ENCODE measurements around the gene SRPRB. TPM values are rescaled to one million over a fixed set of nuclear protein-coding genes. Genes with fewer than 3 reads are reported as not detected.

Gene SRPRB
- polyA plus RNA-seq, 3 donors, result 14.8 to 67.9 (median 27.4) TPM

DNA sequence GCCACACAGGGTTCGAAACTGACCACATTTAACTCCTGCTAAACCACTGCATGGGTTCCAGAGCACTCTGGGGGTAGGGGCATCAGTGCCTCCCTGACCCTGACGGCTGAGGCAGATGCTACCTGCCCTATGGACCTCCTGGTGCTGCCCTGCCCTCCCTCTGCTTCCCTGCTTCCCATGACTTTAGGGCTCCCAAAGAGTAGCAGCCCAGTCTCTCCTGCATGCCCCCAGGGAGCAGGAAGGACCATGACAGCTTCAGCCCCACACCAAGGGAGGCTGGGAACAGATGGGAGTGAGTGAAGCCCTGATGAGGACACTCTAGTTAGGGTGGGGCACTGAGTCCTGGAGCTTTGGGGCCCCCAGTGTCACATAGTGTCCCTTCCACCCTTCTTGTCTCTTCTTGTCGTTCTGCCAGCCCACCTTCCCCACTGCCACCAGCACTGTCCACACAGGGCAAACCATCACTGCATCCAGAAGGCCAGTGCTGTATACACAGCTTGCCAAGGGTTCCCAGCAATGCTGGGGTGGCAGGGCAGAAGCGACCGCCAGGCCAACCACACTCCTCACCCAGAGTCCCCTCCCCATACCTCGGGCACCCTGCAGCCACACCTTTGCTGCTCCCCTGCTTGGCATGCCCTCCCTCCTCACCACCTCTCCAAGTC lies 31.0 kb downstream of the SRPRB start:
- no peak overlapping the region for H3K27ac ChIP-seq (ENCODE audit: low read depth, low read length)
- WGBS, 3 donors, result 84 to 91% (median 86%) methylated on average over 6 of the region's 6 CpGs

DNA sequence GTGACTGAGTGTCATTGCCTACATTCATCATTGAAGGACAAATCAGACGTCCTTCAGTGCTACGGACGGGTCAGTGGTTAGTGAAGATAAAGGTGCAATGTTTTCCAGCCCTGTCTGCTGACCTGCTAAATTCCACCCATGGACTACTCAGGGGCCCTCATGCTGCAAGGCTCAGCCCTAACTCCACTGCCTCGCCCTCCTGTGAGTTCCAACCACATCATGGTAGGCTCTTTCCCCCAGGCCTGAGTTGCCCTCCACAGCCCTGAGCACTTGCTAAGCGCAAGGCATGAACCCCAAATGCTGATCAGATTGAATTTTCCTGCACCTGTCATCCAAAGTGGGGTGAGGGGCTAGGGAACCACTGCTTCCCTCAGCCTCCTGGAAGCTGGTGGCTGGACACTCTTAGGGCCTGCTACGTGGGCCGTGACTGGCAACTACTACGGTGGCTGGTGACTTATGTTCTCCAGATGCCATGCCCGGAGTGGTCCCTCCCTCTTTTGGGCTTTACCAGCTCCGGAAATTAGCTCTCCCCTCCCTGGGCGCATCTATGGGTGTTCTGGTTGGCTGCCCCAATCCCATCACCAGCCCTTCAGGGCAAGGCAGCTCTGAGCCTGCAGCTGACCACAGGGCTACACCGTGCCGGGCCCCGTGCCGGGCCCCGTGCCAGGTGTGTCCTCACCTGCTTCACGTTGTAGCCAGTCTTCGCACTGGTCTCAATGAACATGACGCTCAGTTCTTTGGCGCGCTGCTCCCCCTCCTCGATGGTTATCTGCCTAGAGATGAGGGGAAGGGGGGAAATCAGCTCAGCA lies 32.1 kb downstream of the SRPRB start:
- H3K27ac ChIP-seq (ENCODE audit: low read depth, low read length), result no peak overlapping the region
- WGBS, 3 donors, result 92 to 93% (median 93%) methylated on average over 22 of the region's 22 CpGs

DNA sequence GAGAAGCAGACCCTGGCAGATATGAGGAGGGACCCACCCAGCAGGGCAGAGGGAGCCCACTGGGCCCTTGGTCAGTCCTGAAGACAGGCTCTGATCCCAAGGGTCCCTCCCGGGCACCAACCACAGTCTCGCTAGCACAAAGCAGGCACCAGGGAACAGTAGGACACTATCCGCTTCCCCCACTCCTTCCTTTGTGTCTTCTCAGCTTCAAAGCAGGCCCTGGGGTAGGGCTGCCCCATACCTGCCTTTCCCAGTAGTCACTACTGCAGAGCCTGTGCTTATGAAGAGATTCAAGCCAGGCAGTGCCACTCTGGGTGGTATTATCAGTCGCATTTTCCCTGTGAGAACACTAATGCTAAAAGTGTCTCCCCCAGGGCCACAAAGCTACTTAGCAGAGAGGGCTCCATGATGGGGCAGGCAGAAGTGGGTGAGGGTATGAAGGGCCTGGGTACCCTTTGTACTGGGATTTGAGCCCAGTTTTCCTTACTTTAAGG lies 32.7 kb downstream of the SRPRB start:
- WGBS, 3 donors, result 92 to 95% (median 95%) methylated on average over 4 of the region's 4 CpGs
- H3K27ac ChIP-seq (ENCODE audit: low read depth, low read length), result no peak overlapping the region

DNA sequence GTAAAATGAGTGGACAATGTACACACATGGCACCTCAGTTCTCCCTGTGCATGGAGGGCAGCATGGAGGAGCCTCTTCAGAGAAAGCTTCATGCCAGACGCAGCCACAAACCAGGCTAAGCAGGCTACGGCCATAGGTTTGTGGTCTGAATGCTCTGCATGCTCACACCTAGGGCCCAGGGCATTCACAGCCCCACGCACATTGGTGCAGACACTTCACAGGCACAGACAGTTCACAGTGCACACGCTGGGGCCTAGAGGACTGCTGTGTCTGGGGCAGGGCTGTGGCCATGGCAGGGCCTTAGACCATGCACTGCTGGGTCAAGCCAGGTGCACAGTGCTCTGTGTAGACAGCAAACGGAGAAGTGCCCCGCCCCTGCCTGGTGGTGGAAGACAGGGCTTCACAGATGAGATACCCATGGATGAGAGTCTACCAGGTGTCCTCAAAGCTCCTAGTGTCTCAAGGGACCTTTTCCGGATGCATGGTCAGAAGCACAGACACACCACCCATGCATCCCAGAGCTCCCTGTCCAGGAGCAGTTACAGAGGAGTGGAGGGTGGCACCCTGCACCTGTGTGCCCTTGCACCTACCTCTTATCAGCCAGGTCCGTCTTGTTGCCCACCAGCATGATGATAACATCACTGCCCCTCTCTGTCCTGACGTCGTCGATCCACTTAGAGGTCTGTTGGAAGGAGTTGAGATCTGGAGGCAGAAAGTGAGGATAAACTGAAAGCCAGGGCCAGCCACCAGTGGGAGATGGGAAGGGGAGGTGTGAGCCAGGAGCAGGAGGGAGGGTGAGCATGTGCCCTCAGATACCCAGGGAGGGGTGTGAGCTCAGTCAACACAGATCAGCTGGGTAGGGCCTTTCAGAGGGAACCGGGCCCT lies 33.5 kb downstream of the SRPRB start:
- no peak overlapping the region for H3K27ac ChIP-seq (ENCODE audit: low read depth, low read length)
- 88 to 92% (median 90%) methylated on average over 12 of the region's 12 CpGs for WGBS, 3 donors

DNA sequence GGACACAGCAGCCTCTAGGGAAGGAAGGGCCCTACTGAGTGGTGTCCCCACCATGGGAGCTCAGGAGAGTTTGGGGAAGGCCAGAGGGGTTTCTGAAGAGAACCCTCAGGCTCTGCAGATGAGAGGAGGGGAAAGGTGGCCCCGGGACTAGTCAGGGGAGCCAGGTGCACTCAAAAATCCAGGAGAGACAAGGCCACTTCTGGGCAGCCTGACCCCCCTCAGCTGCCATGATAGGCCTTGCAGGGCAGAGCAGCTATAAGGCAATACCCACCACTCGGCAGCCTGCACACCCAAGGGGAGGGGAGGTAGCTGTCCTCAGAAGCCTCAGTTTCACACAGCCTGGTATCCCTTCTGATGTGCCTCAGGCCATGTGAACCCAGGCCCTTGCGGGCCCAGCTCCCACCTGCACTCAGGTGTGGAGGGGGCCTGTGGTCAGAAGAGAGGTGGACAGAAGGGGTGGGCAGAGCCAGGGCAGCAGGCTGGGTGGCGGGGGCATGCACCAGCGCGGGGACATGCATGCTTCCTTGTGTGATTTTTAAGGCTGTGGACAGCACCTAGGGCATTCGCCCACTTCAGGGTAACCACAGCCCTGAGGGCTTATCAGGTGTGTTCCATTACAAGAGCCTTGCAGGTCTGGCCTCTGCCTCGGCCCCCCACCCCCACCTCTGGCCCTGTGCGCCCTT lies 34.6 kb downstream of the SRPRB start:
- H3K27ac ChIP-seq (ENCODE audit: low read depth, low read length), result no peak overlapping the region
- WGBS, 3 donors, result 89 to 95% (median 95%) methylated on average over 9 of the region's 9 CpGs

DNA sequence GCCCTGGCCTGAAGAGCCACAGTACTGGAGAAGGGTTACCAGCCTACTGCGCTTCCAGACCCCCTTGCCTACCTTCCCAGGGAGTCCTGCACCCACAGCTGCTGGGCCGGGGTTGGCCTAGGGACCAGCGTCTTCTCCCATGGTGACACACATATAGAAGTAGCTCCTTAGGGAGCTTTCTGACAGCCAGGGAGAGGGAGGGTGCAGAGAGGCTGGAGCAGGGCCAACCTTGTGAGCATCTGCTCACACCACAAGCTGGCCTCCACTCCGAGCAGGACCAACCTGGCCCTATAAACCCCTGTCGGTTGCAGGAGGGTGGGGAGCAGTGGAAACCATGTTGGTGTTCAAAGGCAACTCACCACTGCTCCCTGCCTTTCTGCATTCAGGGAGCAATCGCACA lies 35.2 kb downstream of the SRPRB start:
- H3K27ac ChIP-seq (ENCODE audit: low read depth, low read length), result no peak overlapping the region
- 84 to 91% (median 89%) methylated on average over 6 of the region's 6 CpGs for WGBS, 3 donors

DNA sequence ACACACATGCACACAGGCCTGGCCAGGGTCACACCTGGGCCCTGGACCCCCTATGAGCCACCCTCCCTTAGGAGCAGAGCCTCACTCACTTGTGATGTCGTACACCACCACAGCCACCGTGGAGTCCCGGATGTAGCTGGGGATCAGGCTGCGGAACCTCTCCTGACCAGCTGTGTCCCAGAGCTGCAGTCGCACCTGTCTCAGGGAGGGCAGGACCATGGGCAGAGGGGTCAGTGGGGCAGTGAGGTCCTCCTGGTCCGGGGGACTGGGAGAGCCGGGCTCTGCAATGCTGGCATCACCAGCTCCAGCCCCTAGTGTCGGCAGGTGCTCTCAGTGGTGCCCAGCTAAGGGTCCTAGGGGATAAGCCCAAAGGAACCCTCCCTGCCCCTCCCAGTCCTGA lies 35.6 kb downstream of the SRPRB start:
- WGBS, 3 donors, result 94 to 97% (median 96%) methylated on average over 8 of the region's 8 CpGs
- no peak overlapping the region for H3K27ac ChIP-seq (ENCODE audit: low read depth, low read length)

DNA sequence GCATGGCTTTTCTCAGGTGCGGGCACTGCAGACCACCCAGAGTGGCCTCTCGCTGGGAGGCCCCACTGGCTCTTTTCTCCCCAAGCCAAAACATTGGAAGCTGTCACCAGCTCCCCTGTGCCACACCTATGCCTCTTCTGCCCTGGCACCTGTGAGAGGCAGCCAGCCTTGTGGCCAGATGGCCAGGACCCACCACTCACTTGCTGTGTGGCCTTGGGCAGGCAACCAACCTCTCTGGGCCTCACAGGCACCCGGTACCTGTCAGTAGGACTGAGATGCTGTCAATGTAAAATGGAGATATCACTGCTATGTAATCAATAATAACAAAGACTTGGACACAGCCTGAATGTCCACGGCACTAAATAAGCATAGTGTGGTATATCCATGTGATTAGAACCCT lies 36.5 kb downstream of the SRPRB start:
- no peak overlapping the region for H3K27ac ChIP-seq (ENCODE audit: low read depth, low read length)
- 66 to 96% (median 92%) methylated on average over 4 of the region's 4 CpGs for WGBS, 3 donors

DNA sequence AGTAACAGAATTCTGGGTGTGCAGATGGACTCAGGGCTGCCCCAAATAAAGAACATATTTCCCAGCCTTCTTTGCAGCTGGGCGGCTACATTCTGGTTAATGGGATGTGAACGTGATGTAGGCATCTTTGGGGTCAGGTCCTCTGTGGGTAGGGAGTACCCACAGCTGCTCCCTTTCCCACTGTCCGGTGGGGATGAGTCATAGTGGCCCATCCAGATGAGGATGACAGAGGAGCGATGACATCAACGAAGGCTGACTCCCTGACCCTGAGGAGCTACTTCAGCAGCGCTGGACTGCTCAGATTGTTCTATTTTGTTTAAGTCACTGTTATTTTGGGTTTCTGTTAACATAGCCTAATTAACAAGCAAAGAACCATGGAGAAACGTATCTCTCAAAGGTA lies 38.0 kb downstream of the SRPRB start:
- WGBS, 3 donors, result 65 to 78% (median 76%) methylated on average over 7 of the region's 7 CpGs
- H3K27ac ChIP-seq (ENCODE audit: low read depth, low read length), result no peak overlapping the region

DNA sequence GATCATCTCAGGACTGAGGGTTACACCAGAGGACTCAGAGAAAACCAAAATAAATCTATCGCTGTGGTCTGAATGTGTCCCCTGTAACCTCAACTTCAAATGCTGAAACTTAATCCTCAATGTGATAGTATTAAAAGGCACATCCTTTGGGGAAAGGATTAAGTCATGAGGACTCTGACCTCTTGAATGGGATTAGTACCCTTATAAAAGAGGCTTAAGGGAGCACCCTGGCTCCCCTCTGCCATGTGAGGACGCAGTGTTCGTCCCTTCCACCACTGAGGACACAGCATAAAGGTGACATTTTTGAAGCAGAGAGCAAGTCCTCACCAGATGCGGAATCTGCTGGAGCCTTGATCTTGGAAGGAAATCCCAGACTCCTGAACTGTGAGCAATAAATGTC lies 39.5 kb downstream of the SRPRB start:
- WGBS, 3 donors, result 95 to 96% (median 95%) methylated on average over 4 of the region's 4 CpGs
- no peak overlapping the region for H3K27ac ChIP-seq (ENCODE audit: low read depth, low read length)

DNA sequence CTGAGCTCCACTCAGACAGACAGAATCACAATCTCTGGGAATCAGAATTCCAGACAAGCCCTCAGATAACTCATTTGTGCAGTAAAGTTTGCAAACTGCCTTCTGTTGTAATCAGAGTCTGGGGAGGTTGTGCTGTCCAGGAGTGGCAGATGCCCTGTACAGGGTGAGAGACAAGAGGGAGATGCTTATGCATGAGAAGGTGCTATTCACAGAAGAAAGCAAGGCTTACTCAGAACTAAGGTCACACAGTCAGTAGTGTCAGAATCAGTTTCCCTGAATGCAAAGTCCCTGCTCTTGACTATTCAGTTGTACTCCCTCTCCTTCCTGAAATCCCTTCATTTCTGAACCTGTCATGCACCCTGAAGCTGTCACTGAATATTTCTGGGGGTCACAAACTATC lies 43.7 kb downstream of the SRPRB start:
- H3K27ac ChIP-seq (ENCODE audit: low read depth, low read length), result no peak overlapping the region

DNA sequence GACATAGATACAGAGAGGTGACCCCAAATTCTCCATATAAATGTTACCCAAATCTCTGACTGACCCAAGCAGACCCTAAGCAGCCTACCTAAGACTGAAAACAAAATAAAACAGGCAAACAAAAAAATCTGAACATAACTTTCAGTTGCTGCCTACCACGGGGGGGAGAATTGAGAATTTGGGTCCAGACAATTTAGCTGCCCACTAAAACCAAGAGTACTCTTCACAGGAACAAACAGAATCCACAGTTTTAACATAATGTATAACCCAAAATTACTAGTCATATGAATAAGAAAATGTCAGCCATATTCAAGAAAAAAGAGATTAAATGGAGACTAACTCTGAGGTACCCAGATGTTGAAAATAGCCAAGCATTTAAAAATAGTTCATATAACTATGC lies 44.4 kb downstream of the SRPRB start:
- 87 to 97% (median 93%) methylated on average over 1 of the region's 1 CpG for WGBS, 3 donors
- no peak overlapping the region for H3K27ac ChIP-seq (ENCODE audit: low read depth, low read length)

DNA sequence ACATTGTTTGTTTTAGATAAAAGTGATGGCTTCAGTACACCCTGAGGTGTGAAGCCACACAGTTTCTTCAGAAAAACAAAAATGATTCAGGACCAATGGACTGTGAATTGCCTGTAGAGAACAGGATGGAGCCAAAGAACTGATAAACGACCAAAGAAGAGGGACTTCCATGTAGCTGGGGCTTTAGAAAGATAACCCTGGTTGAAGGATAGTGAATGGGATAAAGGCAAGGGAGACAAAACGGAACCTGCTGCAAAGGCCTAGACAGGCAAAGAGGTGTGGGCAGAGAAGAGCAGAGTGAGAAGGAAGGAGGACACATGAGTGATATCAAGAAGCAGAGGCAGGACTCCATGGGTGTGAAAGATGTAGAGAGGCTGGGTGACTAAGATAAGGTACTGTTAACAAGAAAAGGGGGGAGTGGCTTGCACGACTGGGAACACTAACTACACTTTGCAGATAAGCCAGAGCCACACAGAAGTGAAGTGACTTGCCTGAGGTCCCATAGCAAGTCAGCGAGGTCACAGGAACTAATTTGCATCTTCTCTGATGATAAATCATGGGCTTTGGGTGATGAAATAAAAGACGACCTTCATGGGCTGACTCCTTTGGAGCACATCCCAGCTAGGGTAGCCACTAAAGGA lies 45.8 kb downstream of the SRPRB start:
- 73 to 76% (median 76%) methylated on average over 5 of the region's 5 CpGs for WGBS, 3 donors
- no peak overlapping the region for H3K27ac ChIP-seq (ENCODE audit: low read depth, low read length)

DNA sequence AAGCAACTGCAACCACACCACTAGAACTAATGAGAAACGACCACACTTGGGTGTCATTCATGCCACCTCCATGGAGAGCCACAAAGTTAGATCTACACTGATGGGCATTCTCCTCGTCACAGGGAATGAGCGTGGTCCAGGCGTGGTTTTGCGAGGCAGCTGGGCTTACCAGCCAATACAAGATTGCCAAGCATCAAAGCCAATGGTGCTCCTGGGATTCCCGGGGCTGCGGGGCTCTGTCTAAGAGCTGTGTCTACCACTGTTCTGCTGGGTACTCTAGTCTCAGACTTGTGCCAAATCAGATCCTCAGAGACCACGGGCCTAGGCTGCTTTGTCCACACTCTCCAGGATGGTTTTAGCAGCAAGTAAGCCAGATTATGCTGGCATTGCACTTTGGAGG lies 46.3 kb downstream of the SRPRB start:
- H3K27ac ChIP-seq (ENCODE audit: low read depth, low read length), result no peak overlapping the region
- 93 to 95% (median 93%) methylated on average over 8 of the region's 8 CpGs for WGBS, 3 donors

DNA sequence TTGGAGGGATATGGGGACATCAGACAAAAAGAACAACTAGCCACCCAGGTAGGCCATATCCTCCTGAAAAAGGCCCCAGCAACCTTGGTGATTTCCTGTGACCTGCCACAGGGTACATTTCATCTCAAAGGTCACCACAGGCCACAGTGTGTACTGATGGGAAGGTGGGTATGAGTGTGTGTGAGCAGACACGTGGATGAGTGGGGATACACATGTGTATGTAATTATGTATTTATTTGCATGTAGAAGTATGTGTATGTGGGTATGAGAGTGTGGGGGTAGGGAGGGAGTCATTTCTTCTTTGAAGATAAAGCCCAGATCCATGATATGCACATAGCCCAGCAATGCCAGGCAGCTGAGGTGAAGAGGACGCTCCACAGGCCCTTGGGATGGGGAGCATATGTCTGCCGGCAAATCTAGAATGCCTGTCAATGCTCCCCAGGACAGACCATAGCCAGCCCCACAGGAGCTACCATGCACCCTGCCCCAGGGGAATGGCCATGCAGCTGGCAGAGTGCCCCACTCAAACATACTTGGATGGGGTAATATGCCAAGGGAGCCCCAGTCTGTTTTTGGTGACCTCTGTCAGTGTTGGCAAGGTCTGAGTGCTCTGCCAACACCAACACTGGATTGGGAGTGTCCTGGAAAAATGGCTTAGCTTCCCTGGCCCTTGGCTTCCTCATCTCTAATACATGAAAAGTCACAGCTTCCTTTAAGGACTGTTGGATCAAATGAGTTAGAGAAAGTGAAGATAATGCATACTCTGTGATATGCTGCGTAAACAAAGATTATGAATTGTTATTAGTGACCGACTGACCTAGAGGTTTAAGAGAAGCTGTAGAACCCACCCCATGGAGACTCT lies 47.7 kb downstream of the SRPRB start:
- WGBS, 3 donors, result 82 to 83% (median 82%) methylated on average over 5 of the region's 5 CpGs
- H3K27ac ChIP-seq (ENCODE audit: low read depth, low read length), result no peak overlapping the region

DNA sequence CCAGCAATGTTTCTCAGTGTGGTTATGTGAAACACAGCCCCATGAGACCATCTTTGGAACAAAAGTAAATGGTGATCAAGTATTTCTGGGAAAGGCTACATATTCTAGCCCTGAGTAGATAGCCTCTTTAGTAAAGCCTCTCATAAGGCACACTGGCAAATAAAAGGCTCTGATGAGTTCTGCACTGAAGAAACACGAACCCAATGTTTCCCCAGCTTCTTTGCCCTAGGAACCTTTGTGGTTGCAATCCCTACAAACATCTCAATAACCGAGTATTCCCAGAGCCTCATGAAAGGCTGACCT lies 48.3 kb downstream of the SRPRB start:
- 59 to 78% (median 73%) methylated on average over 2 of the region's 2 CpGs for WGBS, 3 donors
- H3K27ac ChIP-seq (ENCODE audit: low read depth, low read length), result no peak overlapping the region

DNA sequence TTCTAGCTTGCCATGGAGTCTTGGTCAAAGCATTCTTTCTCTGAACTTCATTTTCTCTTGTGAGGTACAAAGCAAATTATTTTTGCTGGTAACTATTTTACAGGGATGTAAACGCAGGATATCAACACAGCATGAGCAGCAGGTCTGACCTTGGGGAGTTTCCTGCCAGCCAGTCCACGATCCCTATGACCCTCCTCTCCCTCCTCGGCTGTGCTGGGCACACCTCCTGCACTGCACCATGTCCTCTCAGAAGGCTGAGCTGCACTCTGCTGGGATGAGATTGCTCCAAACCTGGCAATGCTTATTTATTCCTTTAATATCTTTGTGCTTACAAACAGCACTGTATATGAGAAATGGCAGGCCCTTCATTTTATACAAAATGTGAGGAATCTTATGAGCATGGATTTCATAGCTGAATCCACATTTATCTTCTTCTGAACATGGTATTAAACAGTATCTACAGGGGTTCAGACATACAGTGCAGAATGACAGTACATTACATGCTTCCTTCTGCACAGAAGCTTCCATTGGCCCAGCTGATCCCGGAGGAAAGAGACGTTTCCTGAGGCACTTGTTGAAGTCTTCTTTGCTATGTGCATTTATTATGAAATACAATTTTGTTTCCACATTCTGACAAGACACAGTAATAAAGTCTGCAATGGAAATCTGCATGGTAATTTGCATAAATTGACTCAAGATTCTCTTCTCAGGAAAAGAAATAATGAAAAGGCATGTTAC lies 48.8 kb downstream of the SRPRB start:
- WGBS, 3 donors, result 55 to 60% (median 58%) methylated on average over 5 of the region's 5 CpGs

More for the DNA sequence above, 48.8 kb downstream of the SRPRB start:
- H3K27ac ChIP-seq (ENCODE audit: low read depth, low read length), result no peak overlapping the region
